Measurements from ENCODE around the gene SRSF4.

The SRSF4 gene

DNA sequence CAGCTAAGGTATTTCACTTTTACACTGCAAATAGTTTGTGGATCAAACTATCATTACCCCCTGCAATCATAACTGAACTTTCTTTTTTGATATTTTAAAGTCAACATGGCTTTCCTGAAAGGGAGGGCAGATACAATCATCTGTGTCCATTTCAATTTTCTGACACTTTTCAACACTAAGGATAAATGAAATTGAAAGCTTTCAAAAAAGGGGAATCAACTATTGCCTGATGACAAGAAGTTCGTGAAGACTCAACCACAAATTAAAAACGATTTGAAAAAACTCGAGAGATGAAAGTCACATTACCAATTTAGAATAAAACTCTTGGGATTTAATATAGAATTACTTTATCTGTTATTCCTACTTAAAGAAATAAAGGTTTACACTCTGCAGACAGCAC lies 11.7 kb downstream of the SRSF4 start:
- TF ChIP-seq, protein P1, sequence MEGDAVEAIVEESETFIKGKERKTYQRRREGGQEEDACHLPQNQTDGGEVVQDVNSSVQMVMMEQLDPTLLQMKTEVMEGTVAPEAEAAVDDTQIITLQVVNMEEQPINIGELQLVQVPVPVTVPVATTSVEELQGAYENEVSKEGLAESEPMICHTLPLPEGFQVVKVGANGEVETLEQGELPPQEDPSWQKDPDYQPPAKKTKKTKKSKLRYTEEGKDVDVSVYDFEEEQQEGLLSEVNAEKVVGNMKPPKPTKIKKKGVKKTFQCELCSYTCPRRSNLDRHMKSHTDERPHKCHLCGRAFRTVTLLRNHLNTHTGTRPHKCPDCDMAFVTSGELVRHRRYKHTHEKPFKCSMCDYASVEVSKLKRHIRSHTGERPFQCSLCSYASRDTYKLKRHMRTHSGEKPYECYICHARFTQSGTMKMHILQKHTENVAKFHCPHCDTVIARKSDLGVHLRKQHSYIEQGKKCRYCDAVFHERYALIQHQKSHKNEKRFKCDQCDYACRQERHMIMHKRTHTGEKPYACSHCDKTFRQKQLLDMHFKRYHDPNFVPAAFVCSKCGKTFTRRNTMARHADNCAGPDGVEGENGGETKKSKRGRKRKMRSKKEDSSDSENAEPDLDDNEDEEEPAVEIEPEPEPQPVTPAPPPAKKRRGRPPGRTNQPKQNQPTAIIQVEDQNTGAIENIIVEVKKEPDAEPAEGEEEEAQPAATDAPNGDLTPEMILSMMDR (IDR thresholded peaks at IDR 0.05; ENCODE audit: control insufficient read depth, insufficient read depth, low read depth, low read length, missing control alignments): no peak
- no peak for DNase-seq (ENCODE audit: low read depth)
- no peak overlapping the region for H3K4me3 ChIP-seq (ENCODE audit: control insufficient read depth, low read depth, low read length)

DNA sequence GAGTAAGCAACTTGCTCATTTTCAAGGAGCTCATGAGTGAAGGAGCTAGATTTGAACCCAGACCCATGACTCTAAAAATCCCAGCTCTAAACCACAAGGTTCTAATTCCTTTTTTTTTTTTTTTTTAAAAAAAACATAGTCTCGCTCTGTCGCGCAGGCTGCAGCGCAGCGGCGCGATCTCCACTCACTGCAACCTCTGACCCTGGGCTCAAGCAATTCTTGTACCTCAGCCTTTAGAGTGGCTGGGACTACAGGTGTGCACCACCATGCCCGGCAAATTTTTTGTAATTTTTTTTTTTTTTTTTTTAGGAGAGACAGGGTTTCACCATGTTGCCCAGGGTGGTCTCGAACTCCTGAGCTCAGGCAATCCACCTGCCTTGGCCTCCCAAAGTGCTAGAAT lies 13.8 kb downstream of the SRSF4 start:
- TF ChIP-seq, protein P1 (IDR thresholded peaks at IDR 0.05; ENCODE audit: control insufficient read depth, insufficient read depth, low read depth, low read length, missing control alignments): no peak

DNA sequence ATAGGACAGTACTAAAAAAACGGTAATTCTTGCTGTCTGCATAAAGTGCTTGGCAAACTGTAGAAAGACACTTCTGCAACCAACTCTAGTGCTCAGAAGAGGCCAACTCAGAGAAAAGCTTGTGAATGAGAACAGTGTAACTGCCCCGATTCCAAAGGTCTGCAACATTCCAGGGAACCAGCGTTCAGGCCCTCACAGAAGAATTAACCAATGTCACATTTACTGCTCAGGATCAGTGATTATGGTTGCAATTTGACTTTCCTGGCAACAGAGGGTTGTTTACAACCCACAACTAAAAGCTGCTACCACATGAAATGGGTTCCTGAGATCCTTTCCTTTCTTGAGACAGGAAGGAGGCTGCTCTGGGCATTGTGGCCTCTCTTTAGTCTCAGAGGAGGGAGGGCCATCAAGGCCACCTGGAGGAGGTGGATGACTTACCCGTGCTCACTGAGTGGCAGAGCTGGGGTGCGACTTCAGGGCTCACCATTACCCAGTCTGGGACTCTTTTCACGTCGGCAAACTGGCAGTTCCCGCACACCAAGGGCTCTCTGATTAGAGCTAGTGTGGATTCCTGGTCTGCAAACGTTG lies 15.3 kb downstream of the SRSF4 start:
- no peak for DNase-seq (ENCODE audit: low read depth)
- H3K4me3 ChIP-seq (ENCODE audit: control insufficient read depth, low read depth, low read length): no peak overlapping the region
- TF ChIP-seq, protein P1 (IDR thresholded peaks at IDR 0.05; ENCODE audit: control insufficient read depth, insufficient read depth, low read depth, low read length, missing control alignments): no peak

More for the DNA sequence above, 13.8 kb downstream of the SRSF4 start:
- DNase-seq (ENCODE audit: low read depth): no peak
- no peak overlapping the region for H3K4me3 ChIP-seq (ENCODE audit: control insufficient read depth, low read depth, low read length)

DNA sequence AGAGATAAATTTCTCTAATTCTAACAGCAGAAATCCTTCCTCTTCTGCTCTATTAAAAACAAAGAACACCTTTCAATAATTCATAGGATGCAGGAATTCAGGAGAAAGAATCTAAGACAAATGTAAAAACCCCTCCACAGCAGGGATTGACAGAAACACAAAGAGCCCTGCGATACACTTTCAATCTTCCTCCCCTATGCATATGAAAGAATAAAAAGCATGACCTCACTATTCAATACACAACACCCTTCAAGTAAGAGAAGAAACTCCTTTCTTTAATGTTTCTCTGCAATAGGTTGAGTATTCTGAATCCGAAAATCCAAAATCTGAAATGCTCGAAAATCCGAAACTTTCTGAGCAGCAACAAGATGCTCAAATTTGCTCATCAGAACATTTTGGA lies 17.1 kb downstream of the SRSF4 start:
- no peak overlapping the region for H3K4me3 ChIP-seq (ENCODE audit: control insufficient read depth, low read depth, low read length)
- DNase-seq (ENCODE audit: low read depth): no peak
- TF ChIP-seq, protein P1 (IDR thresholded peaks at IDR 0.05; ENCODE audit: control insufficient read depth, insufficient read depth, low read depth, low read length, missing control alignments): no peak

DNA sequence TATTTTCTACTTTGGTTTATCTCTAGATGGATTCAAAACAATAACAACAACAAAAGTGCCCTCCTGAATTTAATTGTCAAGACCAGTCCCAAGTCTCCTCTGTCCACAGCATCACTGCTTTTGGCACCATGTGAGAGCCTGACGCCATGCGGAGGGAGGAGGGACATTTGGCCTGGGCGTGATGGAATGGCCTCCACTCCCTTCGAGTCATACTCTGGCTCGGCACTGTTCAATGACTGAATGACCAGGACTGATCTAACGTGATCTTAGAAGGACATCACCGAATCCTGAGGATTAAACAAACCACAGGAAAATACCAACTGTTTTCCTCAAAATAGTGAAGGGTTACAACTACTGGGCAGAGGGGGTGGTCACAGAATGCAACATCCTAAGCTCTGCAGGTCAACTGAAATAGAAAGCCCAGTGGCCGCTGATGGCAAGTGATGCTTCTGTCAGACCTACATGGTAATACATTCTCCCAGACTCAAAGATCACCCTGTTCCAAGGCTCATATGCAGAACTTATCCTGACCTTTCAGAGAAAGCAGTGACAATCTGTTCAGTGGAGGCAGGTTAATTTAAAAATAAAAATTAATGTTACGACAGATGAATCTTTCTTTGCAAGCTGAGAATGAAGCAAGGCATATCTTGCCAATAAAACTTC lies 19.1 kb downstream of the SRSF4 start:
- H3K4me3 ChIP-seq (ENCODE audit: control insufficient read depth, low read depth, low read length): no peak overlapping the region

DNA sequence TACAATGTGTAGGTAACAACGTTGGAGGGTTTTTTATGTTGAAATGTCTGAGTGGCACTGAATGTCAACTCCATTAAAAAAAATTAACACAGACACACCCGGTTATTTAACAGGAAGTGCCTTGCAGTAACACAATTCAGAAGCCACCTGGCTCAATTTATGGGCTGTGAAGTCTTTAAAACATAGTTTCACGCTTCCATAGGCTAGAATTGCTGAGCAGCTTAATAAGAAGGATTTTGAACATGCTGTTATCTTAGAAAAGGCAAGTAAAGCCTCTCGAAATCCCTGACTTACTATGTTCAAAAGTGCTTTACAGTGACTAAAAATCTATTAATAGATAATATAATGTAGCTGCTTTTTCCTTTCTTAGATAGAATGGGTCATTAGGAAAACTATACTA lies 19.7 kb downstream of the SRSF4 start:
- TF ChIP-seq, protein P1 (IDR thresholded peaks at IDR 0.05; ENCODE audit: control insufficient read depth, insufficient read depth, low read depth, low read length, missing control alignments): no peak
- no peak for DNase-seq (ENCODE audit: low read depth)
- H3K4me3 ChIP-seq (ENCODE audit: control insufficient read depth, low read depth, low read length): no peak overlapping the region

More for the DNA sequence above, 19.1 kb downstream of the SRSF4 start:
- no peak for DNase-seq (ENCODE audit: low read depth)
- TF ChIP-seq, protein P1 (IDR thresholded peaks at IDR 0.05; ENCODE audit: control insufficient read depth, insufficient read depth, low read depth, low read length, missing control alignments): no peak

Data from AG09309 (cell line).